ENCODE results near the gene JAKMIP1. TPM values are rescaled to one million over a fixed set of nuclear protein-coding genes. Genes with fewer than 3 reads are reported as not detected.

The JAKMIP1 gene
- total RNA-seq, 1 experiment from 2014 or later = not detected

GRCh38 chr4:6043188-6043587 lies 157.2 kb downstream of the JAKMIP1 start:
- Histone ChIP-seq H3K4me1 (ENCODE audit: control insufficient read depth in 1 of 2, insufficient read depth in 2 of 2, low read length in 2 of 2) (peaks cover 0 to 6% of the 10 kb centered on the region in 2 experiments; a peak in 2 of 4 replicates), H3K79me2 (ENCODE audit: insufficient read depth, low read length) (no peaks in the 10 kb centered on the region), H2AFZ (ENCODE audit: low read depth, low read length, poor library complexity, severe bottlenecking) (no peak overlapping the region), H3K4me2 (ENCODE audit: low read length) (no peak overlapping the region), H4K20me1 (ENCODE audit: insufficient read depth) (no peaks in the 10 kb centered on the region), H3K4me3 (replicated peaks in 1 of 2; ENCODE audit: low read depth in 1 of 2, low read length in 2 of 2) (no peak overlapping the region), H3K9me3 (ENCODE audit: control insufficient read depth in 1 of 2, insufficient read depth in 1 of 2, low read depth in 1 of 2, low read length in 2 of 2) (no peaks in the 10 kb centered on the region), H3K27ac (ENCODE audit: low read depth, low read length) (no peak overlapping the region), H3K9ac (ENCODE audit: low read length) (no peak overlapping the region), H3K9me2 (ENCODE audit: insufficient read depth) (no peaks in the 10 kb centered on the region), H3K36me3 (ENCODE audit: control insufficient read depth in 1 of 2, insufficient read depth in 2 of 2, low read length in 2 of 2) (no peaks in the 10 kb centered on the region), H3K27me3 (ENCODE audit: insufficient read depth, low read length) (peaks cover 55% of the 10 kb centered on the region; the same call in 1 of the 2 replicates)
- ChIA-PET RAD21 (ENCODE audit: low non-redundant PET in 1 of 2, low total read pairs in 2 of 2, uncharacterized antibody in 2 of 2, unreplicated experiment in 2 of 2) (no interaction called here), POLR2A (no interaction called here), CTCF (no interaction called here)
- intact Hi-C loops (cut with micrococcal nuclease) = no loop called here
- ATAC-seq (no peak), DNase-seq (ENCODE audit: low read depth, low spot score) (no peak)
- no TSS peak for BruUV-seq (replicated peaks)
- TF ChIP-seq POLR2A (IDR thresholded peaks at IDR 0.05; ENCODE audit: borderline replicate concordance, extremely low read depth, insufficient read depth, insufficient read length) (no peak), JUND (IDR thresholded peaks at IDR 0.05) (no peak), ELF1 (IDR thresholded peaks at IDR 0.05; ENCODE audit: borderline replicate concordance, low read depth) (no peak), CBX3 (IDR thresholded peaks at IDR 0.05; ENCODE audit: low read depth) (no peak), ZBTB33 (IDR thresholded peaks at IDR 0.05; ENCODE audit: extremely low read depth, insufficient replicate concordance, low read length) (no peak), EGR1 (IDR thresholded peaks at IDR 0.05; ENCODE audit: low read depth) (no peak), RAD21 (IDR thresholded peaks at IDR 0.05; ENCODE audit: low read depth) (no peak), CEBPB (IDR thresholded peaks at IDR 0.05; ENCODE audit: low read depth) (no peak), ZFX (IDR thresholded peaks at IDR 0.05) (no peak), MAX (IDR thresholded peaks at IDR 0.05) (no peak), CTCF (IDR thresholded peaks at IDR 0.05 in 2 of 3, conservative IDR thresholded peaks at IDR 0.05 in 1 of 3; ENCODE audit: borderline replicate concordance in 1 of 3, insufficient read depth in 1 of 3, low read depth in 2 of 3, low read length in 2 of 3) (no peak), ATF3 (IDR thresholded peaks at IDR 0.05) (no peak), YY1 (IDR thresholded peaks at IDR 0.05; ENCODE audit: extremely low read depth, insufficient replicate concordance, low read depth, low read length) (no peak), SIN3A (IDR thresholded peaks at IDR 0.05; ENCODE audit: low read depth) (no peak), POLR2AphosphoS5 (IDR thresholded peaks at IDR 0.05; ENCODE audit: low read depth, low read length) (no peak)
- TF ChIP-seq, protein P1, sequence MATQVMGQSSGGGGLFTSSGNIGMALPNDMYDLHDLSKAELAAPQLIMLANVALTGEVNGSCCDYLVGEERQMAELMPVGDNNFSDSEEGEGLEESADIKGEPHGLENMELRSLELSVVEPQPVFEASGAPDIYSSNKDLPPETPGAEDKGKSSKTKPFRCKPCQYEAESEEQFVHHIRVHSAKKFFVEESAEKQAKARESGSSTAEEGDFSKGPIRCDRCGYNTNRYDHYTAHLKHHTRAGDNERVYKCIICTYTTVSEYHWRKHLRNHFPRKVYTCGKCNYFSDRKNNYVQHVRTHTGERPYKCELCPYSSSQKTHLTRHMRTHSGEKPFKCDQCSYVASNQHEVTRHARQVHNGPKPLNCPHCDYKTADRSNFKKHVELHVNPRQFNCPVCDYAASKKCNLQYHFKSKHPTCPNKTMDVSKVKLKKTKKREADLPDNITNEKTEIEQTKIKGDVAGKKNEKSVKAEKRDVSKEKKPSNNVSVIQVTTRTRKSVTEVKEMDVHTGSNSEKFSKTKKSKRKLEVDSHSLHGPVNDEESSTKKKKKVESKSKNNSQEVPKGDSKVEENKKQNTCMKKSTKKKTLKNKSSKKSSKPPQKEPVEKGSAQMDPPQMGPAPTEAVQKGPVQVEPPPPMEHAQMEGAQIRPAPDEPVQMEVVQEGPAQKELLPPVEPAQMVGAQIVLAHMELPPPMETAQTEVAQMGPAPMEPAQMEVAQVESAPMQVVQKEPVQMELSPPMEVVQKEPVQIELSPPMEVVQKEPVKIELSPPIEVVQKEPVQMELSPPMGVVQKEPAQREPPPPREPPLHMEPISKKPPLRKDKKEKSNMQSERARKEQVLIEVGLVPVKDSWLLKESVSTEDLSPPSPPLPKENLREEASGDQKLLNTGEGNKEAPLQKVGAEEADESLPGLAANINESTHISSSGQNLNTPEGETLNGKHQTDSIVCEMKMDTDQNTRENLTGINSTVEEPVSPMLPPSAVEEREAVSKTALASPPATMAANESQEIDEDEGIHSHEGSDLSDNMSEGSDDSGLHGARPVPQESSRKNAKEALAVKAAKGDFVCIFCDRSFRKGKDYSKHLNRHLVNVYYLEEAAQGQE (IDR thresholded peaks at IDR 0.05; ENCODE audit: low read depth) = no peak
